NCI-H1105 (cell line): Measurements from ENCODE around the gene PDE11A.

Source experiments
- DNase-seq: peaks from one replicate; lab custom pipeline; 2025; lab: John Stamatoyannopoulos, UW

Gene PDE11A

DNA sequence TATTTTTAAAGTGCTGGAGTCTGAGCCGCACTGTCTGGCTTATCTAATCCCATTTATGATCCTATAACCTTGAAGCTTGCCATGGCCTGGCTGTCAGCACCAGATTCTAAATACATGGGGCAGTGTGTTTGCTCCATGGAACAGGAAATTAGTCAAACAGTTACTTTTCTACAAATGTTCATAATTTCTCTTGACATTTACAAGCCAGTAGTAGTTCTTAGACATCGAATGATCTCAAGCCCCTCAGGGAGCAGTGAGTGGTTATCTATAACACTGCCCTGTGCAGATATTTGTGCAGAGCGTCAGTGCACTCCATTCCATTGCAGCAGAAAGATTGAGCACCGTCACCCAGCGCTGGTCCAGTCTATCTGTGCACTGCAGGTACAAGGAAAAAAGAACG is 474.8 kb downstream of the PDE11A start:
- no peak for DNase-seq

DNA sequence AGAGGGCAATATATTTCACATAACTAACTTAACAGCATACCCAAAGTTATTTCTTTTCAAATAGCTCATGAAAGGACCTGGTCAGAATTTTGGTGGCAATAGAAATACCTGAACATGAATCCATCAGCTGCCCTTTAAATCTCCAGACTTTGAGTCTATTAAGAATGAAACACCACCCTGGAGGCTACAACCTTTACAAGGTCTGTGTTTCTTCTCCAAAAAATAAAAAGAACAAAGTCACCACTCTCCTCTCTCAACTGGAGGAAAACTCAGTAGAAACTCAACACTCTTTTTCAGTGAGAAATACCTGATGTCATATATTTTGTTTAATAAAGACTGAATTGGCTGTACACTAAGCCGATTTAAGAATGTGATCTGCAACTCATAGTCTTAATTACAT is 475.7 kb downstream of the PDE11A start:
- DNase-seq, result no peak

DNA sequence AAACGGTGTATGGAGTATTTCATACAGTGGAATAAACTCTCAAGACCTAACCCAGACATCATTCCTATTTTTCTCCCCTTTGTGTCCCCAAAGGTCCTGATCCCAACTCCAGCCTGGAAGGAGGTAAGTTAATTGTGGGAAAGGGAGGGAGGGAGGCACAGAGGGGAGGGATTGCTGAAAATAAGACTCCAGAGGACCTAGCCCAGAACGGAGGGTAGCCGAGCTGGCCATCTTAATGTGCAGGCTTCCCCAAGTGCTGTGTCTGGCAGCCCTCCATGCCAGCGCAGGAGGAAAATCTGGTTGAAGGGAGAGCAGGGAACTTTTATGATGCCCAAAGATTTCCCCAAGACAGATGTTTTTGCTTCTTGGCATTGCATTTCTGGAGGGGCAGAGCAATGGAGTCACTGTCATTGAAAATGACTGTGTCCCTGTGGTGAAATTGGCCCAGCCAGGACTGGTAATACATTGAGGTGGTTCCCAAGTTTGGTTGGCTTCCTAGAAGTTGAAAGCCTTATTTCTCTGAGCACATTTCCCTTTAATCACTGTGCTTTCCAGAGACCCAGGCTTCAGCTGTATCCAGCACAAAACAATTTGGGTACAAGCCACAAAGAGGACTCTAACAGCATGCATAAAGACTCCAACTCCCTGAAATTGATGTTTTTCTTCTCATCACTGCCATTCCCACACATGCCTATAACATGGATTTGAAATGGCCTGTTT is 477.3 kb downstream of the PDE11A start:
- DNase-seq, result no peak

DNA sequence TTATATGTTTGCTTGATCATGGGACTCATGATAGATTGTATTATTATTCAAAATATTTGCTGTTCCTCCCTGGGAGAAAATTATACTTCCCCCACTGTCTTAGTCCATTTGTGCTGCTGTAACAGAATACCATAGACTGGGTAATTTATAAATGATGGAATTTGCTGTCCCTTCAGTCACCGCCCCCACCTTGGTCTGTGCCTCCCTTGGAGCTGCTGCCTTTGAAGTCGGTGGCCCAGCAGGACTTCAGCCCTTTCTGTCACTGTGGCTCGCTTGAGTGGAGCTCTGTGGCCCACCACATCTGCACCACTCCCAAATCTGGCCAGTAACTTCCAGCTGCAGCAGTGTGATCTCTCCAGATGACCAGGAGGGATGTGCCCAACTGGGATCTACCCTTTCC is 479.2 kb downstream of the PDE11A start:
- DNase-seq, result no peak

DNA sequence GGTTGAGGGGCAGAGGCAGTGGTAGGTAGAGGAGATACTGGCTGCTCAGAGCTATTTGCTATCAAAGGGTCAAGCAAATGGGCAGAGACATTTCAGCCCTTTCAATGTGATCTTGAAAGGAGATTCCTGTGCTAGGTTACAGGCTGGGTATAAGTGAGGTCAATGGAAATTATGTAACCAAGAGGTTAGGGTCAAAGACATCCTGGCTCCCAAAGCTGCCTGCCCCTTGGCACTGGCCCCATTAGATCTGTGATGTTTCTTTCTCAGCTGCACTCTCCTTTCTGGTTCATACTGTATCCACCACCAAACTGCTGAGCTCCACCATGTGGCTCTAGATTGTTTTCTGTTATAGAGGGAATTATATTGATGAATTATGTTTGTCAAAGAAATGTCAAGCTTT is 479.6 kb downstream of the PDE11A start:
- DNase-seq, result no peak

DNA sequence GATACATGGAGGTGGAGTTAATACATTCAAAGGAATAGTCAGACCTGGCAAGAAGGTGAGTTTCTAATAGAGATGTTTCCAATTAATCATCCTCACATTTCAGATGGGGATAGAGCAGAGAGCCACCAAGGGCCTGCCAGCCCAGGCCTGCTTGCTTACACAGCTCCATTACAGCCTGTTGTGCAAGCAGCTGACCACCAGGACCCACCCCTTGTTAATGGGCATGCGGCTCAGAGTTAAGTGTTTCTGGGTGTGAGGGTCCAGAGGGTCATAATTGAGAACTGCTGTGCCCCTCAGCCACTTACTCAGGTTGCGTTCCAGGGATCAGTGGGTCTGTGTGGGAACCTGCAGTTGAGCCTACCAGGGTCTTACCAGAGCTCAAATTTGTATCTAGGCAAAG is 480.2 kb downstream of the PDE11A start:
- no peak for DNase-seq

DNA sequence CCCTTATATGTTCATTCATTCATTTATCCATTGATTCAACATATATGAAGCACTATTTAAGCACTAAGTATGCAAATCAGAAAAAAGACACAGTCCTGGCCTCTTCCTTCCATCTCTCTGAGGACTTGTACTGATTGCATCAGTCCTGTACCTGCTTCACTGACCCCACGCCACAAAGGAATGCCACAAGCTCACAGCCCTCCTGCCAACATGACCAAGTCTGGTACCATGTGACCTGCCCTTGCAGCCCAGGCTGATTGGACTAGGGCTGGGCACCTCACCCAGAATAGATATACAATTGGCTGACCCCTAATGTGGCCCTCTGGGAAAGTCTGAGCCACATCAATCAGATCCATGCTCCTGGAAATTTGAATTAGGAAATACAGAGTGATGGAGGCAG is 483.4 kb downstream of the PDE11A start:
- DNase-seq, result no peak

DNA sequence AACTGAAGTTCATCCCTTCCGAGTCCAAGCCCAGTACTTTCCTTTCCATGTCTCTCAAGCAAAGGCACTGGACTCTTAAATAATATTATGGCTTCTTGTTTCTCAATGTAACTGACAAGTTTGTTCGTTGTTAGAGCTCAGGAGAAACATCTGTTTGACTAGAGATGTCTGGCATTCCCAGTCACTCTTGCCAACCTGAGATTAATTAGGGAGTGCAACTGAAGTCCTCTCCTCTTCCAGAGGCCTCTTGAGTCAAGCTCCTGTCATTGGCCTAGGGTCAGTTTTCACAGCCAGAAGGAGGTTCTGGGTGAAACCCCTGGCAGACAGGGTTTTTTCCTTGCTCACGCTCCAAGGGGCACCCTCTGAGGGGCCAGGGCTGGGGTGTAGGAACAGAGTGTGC is 483.9 kb downstream of the PDE11A start:
- no peak for DNase-seq

DNA sequence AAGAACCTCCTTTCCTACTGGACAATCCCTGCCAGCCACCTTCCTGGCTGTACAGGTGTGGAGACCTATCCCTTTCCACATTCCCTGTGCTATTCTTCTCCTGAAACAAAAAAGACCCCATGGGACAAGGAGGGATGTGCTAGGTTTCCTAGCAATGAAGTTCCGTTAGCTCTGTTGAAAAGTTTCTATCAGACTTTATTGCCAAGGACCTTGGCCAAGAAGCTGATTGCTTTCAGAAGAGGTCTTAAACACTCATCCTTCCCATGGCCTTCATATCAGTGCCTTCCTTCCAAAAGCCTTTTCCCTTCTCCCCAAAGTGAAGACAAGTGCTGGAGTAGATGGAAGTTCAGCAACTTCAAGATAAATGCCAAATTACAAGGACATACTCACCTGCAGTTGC is 485.2 kb downstream of the PDE11A start:
- no peak for DNase-seq

DNA sequence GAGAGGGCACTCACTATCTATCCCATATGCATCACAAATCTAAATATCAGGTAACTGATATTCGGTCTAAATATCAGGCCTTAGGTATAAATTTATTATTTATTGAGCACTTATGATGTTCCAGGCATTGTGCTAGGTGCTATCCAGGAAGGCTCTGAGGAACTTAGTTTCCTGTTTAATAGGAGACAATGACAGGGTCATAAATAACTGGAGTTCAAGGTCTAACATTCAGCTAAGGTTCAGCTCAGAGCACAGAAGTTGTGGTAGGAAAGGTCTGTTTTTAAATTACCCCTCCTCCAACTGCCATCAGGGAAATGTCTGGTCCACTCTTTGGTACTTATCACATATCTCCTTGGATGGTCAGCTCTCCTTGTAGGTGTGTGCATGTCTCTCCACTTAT is 486.4 kb downstream of the PDE11A start:
- DNase-seq, result no peak

DNA sequence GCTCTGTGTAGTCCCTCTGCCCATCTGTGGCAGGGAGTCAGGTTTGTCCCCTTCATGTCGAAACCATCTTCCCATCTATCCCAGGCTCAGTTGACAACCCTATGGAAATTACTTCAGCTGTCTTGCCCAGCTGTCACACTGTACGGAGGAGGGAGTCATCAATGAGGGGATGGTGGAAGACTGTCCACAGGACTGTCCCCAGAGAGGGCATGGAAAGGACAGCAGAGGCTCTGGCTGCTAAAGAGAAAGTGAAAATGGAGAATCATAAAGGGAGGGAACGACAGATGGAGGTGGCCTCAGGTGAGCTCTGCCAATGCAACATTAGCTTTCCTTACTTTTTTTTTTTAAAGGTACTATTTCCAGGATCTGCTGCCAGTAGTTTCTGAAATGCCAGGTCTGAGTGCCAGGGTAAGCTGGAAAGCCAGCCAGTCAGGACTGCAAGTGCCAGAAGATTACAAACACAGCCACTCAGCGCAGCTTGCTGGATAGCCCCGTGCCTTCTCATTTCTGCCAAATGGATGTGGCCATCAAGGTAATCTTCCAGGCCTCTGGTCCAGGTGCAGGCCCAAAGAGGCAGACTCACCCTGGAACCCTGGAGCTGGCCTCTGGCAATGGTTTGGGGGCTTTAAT is 487.2 kb downstream of the PDE11A start:
- DNase-seq, result no peak

DNA sequence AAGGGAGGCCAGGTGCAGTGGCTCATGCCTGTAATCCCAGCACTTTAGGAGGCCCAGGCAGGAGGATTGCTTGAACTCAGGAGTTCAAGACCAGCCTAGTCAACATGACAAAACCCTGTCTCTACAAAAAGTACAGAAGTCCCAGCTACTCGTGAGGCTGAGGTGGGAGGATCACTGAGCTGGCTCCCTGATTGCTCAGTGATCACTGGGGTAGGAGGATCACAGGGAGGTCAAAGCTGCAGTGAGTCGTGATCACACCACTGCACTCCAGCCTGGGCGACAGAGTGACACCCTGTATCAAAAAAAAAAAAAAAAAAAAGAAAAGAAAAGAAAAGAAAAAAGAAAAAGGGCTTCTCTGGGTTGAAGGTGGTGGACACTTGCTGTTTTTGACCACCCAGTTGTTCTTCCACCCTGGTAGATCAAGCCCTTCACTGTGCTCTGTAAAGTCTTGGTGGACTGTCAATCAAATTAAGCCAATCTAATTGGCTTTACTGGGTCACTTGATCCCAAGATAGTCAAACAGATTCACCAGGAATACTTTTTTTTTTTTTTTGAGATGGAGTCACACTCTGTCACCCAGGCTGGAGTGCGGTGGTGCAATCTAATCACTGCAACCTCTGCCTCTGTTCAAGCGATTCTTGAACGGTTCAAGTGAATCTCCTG is 488.4 kb downstream of the PDE11A start:
- no peak for DNase-seq

DNA sequence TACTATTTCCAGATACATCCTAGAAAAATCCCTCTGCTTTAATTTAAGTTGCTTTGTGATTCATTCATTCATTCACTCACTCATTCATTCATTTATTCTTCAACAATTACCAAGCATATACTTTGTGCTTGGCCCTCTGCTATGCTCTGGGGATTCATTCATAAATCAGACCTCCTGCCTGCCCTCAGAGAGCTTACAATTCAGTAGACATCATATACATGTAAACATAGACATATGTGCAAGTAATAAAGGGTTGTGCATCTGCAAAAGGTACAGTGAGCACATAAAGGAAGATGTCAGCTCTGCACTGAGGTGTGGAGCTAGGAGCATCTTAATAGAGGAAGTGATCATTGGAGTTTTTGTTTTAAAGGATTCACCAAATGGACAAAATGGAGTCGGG is 490.6 kb downstream of the PDE11A start:
- DNase-seq, result no peak

DNA sequence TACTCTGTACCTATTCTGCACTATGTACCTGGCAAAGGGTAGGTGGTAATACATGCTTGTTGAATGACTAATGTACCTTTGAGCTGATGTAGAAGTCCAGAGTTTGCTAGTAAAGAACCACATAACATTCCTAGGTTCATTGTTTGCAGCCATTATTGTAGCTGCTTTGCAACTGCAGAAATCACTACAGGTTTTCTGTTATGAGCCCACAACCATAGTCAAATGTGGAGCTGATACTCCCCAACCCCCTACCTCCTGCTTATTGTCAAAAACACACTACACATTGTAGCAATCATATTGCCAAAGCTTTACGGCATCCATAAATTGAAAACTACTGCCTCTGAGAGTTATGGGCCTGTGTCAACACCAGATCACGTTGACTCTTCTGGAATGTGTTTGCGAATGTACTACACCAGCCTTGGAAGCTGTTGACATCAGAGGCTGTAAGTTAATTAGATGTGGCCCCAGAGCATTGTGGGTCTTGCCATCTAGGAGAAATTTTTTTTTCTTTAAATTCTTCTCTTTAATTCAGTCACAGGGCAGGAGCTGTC is 493.0 kb downstream of the PDE11A start:
- DNase-seq, result no peak

DNA sequence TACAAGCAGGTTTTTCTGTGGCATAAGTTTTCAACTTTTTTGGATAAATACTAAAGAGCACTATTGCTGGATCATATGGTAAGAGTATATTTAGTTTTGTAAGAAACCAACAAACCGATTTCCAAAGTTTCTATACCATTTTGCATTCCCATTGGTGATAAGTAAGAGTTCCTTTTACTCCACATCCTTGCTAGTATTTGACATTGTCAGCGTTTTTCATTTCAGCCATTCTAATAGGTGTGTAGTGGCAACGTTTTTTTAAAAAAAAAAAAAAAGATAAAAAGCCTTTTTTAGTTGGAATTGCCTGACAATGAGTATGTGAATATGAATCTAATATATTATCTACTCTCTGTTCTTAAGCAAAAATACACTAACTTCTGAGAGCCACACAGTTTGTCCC is 494.1 kb downstream of the PDE11A start:
- no peak for DNase-seq

DNA sequence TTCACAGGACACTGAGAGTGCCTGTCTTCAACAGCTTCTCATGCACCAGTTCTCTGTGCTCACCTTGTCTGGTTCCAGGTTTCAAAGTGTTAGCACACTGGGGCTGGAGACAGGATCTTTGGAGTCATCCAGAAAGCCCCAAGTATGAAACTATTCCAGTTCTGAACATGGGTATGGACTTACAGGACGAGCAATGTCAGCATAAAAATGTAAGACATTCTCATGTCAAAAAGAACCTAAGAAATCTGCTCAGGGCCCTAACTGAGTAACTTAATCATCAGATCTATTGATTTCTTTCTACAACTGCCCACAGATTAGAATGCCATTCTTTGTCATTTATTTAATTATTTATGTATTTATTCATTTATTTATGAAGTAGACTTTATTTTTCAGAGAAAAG is 495.5 kb downstream of the PDE11A start:
- no peak for DNase-seq

DNA sequence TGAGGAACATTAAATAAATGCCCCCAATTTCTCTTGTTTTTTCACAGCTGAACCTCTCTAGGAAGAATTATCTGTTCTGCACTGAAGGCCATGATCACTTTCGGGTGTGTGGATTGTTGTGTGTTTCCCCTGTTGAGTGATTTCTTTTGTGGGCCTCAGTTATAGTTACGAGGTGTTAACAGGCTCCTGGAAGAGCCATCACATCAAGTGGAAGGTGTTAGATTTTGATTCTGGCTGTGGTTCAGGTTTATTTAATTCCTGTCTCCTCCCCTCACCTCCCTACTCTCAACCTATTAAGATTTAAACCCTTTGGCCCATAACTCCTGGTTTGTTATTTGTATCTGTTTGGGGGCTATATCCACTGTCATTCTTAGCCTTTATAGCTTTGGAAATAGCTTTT is 497.2 kb downstream of the PDE11A start:
- DNase-seq, result no peak

DNA sequence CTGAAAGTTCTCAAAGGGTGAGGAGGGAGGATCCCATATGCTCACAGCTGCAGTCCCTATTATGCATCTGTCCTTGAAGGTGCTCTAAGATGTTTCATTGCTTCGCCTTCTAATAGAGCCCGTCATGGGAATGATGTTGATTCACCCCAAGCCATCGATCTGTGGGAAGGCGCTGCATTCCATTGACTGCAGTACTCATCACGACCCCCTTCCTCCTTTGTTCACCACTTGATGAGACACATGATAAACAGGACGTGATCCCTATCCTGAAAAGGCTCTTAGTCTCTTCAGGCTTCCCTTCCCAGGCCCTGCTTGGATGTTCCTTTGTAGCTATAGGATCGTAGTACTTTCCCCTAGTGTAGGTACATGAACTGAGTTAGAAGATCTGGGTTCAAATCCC is 498.2 kb downstream of the PDE11A start:
- DNase-seq, result no peak
